ENCODE measurements around the gene SDC4.
A peak's percentile ranks its signal among the peaks of the same experiment; 100 is the strongest.

The SDC4 gene

DNA sequence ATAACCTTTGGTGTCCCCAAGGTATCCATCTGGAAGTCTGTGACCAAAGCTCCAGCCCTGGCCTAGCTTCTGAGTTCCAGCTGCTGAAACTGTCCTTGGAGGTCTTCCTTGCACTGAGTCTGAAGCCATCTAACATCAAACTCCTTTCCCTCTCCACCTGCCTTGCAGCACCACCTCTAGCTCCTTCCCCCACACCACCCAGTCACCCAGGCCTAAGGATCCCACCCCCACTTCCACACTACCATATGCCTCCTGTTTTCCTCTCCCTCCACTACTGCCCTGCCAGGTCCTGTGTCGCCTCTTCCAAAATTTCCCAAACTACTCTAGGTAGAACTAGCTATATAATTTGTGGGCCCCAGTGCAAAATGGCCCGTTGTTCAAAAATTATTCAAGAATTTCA, 29.3 kb downstream of the SDC4 start:
- DNase-seq (ENCODE audit: low spot score) = no peak

DNA sequence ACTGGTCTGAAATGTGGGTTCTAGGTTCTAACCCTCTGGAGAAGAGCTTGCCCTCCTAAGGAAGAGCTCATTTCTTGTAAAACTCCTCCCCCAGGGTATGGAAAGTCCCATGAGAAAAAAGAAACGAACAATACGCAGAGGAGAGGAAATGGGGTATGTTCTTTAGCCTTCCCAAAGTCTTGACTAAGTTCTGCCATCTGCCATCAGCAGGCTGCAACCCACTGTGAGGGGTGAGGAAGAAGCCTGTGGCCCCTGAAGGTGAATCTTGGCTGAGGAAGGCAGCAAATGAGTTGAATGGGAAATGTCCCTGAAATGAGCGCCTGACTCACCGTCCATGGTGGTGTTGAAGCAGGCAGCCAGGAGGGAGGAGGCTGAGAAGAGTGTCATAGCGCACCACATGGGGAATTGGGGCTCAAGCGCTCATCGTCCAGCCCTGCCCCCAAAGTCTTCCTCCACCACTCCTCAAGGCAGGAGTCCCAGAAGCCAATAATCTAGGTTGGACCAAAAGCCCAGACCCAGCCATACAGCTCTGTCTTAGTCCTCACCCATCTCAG, 29.8 kb downstream of the SDC4 start:
- no peak for DNase-seq (ENCODE audit: low spot score)

DNA sequence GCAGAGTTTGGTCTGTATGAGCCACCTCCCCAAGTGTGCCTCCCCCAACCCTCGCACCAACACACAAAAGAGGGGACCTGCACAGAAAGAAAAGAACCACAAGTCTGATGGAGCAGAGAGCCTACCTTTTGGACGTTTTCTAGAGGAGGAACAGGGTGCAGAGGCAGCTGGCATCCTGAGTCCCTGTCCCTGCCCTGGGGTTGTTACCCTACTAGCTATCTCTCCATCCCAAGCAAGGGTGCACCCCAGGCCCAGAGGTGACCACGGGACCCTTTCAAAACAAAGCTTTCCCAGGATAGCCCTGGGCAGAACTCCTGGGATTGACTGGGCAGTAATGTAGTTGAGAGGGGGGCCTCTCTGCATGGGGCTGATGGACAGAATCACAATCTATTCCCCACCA, 30.4 kb downstream of the SDC4 start:
- no peak for DNase-seq (ENCODE audit: low spot score)

DNA sequence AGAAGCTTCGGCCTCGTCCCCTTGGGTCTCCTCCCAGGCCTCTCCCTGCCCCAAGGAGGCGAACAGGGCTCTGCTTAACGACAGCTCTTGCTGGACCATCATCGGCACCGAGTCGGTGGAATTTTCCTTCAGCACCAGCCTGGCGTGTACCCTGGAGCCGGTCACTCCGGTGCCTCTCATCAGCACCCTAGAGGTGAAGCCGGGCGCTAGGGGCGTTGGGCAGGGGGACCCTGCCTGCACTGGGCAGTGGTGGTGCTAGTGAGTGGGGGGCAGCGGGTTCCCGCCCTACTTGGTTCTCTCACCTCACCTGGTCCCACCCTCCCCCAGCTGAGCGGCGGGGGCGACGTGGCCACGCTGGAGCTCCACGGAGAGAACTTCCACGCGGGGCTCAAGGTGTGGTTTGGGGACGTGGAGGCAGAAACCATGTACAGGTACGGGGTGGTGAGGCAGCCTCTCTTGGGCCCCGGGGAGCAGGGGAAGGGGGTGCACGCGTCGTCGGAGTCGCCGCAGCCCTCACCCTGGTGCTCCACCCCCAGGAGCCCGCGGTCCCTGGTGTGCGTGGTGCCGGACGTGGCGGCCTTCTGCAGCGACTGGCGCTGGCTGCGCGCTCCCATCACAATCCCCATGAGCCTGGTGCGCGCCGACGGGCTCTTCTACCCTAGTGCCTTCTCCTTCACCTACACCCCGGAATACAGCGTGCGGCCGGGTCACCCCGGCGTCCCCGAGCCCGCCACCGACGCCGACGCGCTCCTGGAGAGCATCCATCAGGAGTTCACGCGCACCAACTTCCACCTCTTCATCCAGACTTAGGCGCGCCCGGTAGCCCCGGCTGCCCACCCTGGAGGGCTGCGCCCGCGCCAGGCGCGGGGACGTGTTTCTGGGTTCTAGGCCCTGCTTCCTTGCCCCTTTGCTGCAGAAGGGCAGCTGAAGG, 31.8 kb downstream of the SDC4 start:
- DNase-seq (ENCODE audit: low spot score) = no peak

DNA sequence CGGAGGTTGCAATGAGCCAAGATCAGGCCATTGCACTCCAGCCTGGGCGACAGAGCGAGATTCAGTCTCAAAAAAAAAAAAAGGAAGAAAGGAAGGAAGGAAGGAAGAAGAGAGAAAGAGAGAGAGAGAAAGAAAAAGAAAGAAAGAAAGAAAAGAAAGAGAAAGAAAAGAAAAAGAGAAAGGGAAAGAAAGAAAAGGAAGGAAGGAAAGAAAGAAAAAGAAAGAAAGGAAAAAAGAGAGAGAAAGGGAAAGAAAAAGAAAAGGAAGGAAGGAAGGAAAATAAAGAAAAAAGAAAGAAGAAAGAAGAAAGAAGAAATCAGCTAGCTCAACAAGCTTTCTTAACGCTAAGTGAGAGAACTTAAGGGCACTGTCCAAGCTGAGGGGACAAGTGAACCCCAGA, 32.6 kb downstream of the SDC4 start:
- no peak for DNase-seq (ENCODE audit: low spot score)

DNA sequence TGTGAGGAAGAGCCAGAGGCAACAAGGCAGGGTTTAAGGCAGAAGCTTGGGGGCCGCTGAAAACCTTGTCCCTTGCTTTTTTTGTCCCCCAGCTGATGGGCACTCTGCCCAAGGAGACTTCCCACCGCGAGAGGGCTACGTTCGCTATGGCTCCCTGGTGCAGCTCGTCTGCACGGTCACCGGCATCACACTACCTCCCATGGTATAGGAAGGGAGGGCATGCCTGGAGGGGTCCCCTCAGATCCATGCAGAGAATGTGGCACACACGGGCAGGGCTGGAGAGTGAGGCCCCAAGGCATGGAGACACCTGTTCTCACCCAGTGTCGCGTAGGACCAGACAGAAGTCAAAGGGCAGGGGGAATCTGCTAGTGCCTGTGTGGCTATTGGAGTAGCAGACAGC, 34.3 kb downstream of the SDC4 start:
- no peak for DNase-seq (ENCODE audit: low spot score)

DNA sequence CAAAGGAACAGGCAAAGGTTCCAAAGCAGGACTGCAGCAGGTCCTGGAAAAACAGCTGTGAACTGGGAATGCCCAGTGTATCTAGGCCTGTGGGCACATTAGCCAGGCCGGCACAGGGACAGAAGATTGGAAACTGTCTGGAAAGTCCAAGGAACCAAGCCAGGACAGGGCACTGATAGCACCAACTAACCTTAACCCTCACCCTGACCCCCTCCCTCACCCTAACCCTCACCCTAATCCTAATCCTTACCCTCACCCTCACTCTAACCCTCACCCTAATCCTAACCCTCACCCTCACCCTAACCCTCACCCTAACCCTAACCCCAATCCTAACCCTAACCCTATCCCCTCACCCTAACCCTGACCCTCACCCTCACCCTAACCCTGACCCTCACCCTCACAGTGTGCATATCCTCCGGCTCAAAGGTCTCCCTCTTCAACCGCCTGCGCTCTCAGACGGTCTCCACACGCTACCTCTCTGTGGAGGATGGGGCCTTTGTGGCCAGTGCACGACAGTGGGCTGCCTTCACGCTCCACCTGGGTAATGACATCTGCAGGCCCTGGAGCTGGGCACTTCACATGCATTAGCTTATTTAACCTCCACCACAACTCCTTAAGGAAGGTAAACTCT, 35.0 kb downstream of the SDC4 start:
- DNase-seq (ENCODE audit: low spot score) = no peak

DNA sequence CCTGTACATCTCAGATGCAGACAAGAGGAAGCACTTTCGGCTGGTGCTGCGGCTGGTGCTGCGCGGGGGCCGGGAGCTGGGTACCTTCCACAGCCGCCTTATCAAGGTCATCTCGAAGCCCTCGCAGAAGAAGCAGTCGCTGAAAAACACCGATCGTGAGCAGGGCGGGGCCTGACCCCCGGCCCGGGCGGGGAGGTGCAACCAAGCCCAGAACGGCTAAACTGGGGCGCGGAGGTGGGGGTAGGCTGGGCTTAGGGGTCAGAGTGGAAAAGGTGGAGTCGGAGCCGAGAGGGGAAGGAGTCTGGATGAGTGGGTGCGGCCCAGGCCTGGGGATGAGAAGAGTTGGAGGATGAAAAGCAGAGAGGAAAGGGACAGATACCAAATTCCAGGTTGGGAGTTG, 36.0 kb downstream of the SDC4 start:
- DNase-seq (ENCODE audit: low spot score) = no peak

DNA sequence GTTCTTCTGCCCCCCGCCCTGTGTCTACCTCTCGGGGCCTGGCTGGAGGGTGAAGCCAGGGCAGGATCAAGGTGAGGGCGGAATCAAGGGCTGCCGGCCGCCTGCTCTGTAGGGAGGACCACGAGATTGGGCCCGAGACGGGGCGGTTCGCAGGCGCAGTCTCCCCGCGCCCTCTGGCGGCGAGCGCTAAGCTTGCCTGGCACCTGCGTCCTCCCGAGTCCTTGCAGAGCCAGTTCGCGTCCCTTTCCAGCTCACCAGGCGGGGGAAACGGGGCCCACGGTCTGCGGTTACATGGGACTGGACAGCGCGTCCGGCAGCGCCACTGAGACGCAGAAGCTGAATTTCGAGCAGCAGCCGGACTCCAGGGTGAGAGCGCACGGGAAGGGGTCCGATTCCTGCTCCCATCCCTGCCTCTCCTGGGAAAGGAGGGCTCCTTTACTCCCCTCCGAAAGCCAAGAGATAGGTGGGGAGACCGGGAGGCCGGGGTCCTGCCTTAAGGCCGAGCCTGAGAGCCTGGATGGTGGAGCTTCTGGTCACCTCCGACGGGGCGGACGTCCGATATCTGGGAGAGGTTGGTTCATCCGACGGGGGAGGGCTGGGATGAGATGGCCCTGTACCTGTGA, 36.5 kb downstream of the SDC4 start:
- peak; percentile 97 for DNase-seq (ENCODE audit: low spot score)

DNA sequence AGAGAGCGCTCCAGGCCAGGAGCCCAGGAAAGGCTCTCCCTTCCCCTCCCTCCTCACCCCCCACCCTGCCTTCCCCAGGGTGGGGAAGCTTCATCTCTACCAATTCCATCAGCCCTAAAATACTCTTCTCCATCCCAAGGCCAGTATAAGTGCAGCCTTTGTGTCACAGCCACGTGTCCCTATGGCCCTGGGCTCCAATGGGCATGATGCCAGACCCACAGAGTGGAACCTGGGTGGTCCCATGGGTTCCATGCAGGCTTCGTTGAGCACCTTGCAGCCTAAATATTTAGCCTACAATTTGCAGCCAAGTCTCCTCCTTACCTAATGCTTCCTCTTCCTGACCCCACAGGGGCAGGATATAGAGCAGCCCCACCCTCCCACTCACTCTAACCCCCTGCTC, 39.1 kb downstream of the SDC4 start:
- DNase-seq (ENCODE audit: low spot score) = no peak

DNA sequence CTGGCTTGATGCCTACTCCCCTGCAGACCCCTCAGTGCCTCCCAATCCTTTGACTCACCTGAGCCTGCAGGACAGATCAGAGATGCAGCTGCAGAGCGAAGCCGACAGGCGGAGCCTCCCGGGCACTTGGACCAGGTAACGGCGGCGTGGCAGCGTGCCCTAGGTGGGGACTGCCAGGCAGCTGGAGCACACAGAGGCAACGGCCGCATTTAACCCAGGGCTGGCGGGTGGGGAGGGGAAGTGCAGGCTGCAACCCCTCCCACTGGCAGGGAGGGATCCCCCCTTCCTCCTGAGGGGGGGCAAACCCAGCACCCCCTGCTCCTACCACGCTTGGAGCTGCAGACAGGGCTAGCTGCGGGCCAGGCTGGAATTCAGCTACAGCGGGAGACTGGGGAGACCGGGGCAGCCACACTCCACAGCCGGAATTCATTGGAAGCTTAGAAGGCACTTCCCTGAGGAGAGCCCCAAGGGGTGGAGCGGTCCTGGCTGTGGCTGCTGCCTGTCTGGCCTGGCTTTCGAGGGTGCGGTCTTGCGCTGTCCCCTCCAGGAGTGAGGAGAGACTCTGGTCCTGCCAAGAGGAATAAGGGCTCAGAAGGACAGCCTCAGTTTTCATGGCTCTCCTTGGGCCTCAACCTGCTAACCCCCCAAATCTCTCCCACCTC, 40.0 kb downstream of the SDC4 start, which contains the start of gene MATN4:
Gene MATN4, minus strand, starts transcription at position 183 of the 662 bp plus-strand sequence. CDS start 2,717 bp downstream, outside the sequence.
- no peak for DNase-seq (ENCODE audit: low spot score)

DNA sequence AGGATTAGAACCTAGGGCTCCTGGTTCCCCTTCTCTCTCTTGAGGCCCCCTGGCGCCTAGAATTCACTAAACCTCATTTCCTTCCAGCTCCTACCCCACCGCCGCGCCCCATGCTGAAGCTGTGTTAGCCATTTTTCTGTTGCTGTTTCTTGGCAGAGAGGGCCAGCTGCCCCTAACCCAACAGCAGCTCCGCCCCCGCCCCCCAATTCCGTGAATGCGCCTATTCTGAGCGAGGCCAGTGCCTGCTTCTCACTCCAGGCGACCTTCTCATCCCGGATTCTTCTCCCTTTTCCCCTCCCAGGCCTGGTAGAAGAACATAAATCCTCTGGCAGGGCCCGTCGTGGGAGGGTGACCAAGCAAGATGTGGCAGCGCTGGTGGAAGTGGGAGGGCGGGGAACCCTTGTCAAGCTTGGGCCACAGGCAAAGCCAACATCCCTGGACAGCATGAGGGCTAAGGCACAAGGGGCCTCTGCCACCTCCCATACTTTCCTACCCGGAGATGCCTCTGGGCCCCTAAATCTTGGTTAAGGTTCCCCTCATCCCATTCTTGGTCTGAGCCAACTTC, 41.1 kb downstream of the SDC4 start:
- DNase-seq (ENCODE audit: low spot score) = no peak

DNA sequence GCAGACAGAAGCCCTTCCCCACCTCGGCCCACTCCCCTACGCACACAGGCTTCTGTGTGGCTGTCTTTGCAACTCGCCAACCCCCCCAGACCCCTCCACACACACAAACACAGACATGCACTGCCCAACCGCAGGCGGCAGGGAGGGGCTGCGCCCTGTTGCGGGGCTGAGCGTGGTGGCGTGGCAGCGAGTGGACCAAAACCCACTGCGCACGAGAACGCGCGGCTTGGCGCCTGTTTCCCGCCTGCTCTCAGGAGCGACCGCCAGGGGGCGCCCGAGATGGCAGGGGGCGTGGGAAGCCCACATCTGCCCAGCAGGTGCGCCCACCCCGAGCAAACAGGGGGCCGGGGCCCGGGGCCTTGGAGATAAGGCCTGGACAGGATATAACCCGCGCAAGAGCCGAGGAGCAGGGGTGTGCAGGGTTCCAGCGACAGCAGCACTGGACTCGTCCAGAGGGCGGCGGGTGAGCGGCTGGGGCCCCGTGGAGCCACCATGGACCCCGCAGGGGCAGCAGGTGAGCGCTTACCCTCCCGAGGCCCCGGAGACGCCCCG, 41.7 kb downstream of the SDC4 start, which contains the start of gene RBPJL:
Gene RBPJL, plus strand, starts transcription at position 410 of the 552 bp plus-strand sequence. Its CDS starts 83 bp downstream, at position 493.
- DNase-seq (ENCODE audit: low spot score) = no peak

DNA sequence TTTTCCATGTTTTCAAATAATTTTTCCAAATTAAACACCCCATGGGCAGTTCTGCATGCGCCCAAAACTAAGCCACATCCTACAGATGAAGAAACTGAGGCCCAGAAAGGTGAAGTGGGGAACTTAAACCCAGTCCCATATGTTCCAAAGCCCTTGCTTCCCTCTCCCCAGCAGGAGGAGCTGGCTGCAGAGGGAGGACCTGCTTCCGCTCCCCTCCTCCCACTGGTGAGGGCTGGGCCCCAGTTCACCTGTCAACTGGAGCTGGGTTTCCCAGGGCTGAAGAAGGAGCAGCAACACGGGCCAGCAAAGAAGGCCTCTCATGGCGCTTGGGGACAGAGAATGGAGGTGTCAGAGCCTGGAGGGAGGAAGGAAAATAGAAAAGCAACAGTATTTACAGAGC, 43.0 kb downstream of the SDC4 start:
- no peak for DNase-seq (ENCODE audit: low spot score)

DNA sequence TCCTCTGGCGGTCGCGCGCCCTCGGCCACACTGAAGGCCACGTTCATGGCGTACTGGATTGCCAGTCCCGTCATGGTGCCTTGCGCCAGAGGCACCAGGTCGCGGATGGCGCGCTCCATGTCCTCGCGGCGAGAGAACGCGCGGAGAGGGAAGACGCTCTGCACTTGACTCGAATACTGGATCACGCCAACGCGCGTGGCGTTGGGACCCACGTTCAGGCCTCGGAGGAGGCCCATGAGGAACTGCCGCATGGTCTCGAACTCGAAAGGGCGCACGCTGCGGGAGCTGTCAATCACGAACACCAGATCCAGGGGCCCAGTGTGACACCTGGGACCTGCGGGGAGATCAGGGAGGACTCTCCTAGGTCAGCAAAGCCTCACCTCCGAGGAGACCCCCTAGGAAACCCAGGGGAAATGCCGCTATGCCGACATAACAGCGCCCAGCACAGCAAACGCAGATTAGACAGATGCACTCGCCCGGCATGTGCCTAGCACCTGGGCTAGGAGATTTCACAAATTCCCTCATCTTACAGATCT, 43.7 kb downstream of the SDC4 start:
- no peak for DNase-seq (ENCODE audit: low spot score)

DNA sequence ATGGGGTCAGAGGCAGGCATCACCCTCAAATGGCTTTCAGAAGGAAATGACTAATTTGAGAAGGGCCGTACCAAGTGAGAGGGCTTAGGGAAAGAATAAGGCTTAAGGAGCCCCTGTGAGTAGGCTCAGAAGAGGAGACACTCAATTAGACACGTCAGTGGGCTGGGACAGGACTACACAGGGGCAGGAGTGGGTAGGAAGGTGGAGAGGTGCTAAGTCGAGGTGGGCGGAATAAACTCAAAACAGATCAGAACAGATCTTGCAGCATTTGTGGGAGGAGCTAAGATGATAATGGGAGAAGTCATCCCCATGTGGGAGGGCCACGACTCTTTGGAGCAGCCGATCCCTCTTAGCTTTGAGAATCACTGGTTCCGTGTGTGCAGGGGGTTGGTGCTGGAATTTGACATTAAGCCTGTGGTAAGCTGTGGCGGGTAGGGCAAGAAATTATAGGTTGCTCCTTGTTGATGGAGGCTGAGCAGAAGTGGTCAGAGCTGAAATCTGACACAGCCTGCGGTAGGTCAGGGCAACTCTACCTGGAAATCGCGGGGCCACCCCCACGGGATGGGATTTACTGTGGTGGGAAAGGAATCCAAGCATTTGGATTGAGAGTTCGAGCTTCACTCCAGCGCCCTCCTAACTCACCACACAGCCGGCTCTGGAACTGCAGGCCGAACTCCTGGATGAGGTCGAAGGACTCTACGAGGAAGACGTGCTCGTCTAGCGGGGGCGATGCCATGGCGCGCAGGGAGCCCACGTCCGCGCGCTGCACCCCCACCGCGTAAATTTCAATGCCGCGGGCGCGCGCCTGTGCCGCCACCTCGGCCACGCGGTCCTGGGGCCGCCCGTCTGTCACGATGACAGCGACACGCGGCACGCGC, 44.4 kb downstream of the SDC4 start:
- no peak for DNase-seq (ENCODE audit: low spot score)

DNA sequence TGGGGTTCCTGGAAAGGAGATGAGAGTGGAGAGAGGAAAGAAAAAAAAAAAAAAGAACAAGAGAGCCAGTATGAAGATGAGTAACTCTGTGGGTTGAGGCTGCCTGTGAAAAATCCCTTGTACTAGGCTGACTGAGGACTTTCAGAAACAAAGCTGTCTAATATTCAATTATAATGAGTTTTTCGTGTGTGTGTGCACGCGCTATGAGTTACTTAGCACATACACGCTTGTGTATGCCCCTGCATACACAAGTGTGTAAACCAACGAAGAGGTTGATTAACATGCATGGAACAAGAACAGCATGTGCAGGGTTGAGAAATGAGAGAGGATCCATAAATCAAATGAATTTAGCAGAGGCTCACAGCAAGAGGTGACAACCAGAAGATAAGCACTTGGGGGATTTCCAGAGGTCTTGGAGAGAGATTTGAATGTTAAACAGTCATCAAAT, 46.4 kb downstream of the SDC4 start:
- DNase-seq (ENCODE audit: low spot score) = no peak

DNA sequence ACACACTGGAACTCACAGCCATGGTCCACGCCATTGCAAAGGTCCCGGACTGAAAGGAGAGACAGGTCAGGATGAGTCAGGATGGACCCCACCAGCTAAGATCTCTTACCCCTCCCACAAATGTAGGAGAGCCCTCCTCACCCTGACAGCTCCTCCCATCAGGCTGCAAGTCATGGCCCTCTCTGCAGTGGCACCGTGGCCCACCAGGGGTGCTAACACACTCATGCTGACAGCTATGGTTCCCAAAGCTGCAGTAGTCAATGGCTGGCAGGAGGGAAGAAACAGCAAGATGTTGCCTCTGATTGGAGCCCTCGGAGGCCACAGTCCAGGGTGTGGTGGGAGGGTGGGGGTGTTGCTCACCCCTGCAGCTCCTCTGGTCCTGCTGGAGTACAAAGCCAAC, 47.3 kb downstream of the SDC4 start:
- DNase-seq (ENCODE audit: low spot score) = peak; percentile 85

DNA sequence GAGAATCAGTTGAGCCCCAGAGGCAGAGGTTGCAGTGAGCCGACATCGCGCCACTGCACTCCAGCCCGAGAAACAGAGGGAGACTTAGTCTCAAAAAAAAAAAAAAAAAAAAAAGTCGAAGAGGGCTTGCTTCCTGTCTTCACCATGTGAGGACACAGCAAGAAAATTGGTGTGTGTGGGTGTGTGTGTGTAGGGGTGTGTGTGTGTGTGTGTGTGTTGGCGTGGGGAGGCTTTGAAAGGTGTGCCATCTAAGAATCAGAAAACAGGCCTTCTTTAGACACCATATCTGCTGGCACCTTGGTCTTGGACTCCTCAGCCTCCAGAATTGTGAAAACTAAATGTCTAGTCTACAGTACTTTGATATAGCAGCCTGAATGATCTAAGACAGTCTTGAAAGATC, 48.4 kb downstream of the SDC4 start:
- DNase-seq (ENCODE audit: low spot score) = no peak

Data from HuH-7.5 (cell line).